HG02943 (cell line): Measurements from ENCODE around the gene MECP2.
"Not testable (repeated sequence)": the region's sequence is repeated elsewhere in the genome, so short reads cannot be mapped to it uniquely, and the experiment has no call there.

Experiments
- ATAC-seq: cut with Tn5 transposase; IDR thresholded peaks from one replicate; pipeline ENCODE4 v1.9.1; 2021; ENCODE audit warnings: mild to moderate bottlenecking, low read depth, moderate library complexity; ENCODE audit not compliant: unreplicated experiment

MECP2 gene

DNA sequence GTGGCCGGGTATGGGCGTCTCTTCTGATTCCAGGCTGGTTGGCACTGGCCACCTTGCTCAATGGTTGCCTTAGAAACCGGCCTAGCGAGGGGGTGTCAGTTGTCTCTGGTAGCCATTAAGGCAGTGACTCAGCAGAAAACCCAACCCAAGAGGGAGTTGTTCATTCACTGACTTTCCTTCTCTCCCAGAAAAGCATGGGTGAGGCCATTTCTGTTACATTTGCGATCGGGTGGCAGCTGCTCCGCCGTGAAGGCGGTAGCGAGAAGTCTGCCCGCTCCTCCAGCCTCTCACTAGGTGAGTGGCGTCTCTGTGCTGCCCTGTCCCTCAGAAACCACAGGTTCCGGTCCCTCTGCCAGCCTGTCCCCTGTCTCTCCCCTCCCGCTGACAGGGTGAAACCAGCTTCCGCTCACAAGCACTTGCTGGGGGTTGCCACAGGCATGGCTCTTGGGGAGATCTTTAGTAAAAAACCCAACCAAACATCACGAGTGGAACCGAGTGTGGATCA lies 95.2 kb downstream of the MECP2 start:
- peak; percentile 60 for ATAC-seq

DNA sequence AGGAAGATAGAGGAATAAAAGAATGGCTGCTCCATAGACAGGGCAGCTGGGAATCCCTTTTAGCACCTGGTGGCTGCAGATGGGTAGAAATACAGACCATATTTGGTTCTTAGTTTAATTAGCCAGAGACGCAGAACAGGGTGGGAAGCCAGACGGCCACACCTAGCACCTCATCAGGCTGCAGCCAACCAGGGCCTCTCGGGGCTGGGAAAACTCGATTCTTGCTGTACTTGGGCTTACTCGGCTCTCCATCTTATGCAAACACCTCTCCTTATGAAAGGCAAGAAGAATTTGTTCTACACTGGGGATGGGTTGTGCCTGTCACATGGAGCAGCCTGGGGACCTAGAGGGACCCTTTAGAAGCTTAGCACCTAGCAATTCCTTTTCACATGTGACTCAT lies 97.5 kb downstream of the MECP2 start:
- ATAC-seq, result no peak

DNA sequence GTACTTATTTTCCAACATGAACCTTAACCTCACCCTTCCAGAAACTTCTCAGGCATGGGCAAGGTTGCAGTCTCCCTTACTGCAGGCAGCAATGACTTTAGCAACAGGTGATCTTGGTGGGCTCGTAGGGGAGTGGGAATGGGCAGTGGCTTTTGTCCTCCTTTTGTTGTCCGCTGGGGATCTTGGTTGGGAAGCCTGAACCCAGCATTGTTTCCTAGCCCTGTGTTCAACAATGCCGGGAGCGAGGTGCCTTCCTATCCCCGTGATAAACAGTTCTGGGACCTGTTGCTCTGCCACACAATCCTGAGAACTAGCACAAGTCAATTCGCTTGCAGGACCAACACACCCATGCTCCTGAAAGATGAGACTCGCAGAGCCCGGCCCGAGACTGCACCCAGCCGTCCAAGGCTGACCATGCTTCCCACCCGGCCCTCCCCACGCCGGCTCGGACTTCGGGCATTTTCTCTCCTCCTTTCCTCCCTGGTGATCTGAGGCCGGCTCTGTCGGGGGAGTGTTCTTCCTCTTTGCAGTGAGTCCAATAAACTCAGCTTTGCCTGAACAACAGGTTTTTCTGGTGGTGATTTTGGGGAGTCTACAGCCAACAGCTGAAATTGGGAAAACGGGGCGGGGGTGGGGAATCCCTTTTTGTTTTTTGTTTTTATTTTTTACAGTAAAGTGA lies 98.0 kb downstream of the MECP2 start:
- no peak for ATAC-seq

DNA sequence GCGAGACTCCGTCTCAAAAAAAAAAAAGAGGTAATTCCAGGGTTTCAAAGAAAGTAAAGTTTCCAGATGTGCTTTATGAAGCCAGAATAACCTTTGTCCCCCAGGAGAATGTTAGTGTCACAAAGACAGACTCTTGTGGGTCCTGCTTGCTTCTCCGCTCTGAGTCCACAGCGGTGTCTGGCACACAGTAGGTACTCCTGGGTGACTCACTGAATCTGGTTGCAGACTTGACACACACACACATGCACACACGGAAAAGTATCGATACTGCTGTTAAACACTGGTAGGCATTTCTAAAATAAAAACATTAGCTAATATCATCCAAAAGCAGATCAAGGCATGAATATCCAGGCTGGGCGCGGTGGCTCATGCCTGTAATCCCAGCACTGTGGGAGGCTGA lies 102.0 kb downstream of the MECP2 start:
- no peak for ATAC-seq

DNA sequence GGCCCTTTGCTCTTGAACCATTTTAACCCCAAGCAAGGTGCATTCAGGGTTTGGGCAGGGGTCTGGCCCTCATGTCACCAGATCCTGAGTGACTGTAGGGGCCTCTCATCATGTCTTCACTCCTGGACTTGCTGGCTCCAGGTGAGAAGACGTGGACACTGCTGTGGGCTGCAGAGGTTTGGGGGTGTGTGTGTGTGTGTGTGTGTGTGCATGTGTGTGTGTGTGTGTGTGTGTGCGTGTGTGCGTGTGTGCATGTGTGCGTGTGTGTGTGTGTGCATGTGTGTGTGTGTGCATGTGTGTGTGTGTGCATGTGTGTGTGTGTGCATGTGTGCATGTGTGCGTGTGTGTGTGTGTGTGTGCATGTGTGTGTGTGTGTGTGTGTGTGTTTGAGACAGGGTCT lies 103.1 kb downstream of the MECP2 start:
- not testable (repeated sequence) for ATAC-seq

DNA sequence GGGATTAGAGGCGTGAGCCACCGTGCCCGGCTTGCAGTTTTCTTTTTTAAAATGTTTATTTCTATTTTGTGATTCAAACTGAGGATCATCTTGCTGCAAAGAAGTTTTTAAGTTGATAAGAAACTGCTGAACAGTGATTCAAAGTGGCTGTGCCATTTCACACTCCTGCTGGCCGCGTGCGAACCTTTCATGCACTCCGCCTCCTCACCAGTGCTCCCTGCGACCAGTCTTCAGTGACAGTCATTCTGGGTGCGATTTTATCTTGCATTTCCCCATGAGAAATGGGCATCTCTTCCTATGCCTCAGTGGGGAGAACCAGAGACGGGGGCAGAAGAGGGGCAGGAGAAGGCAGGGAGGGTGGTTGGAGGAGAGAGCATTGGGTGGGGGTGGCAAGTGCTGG lies 103.5 kb downstream of the MECP2 start:
- ATAC-seq, result no peak

DNA sequence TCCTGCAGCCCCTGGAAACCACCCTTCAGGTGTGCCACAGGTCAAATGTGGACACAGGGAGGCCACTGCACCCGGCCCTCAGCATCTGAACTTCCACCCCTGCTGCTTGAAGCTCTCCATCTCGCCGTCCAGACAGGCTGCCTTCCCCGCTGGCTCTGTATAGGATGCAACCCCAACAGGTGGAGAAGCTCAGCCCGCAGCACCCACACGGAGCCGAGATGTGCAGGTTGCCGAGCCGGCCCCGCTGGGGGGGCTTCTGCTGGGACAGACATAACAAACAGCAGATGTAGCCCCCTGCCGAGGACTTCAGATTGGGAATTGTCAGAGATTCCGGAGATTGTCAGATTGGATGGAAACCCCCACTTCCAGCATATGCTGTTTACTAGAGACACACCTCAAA lies 104.4 kb downstream of the MECP2 start:
- ATAC-seq, result no peak

DNA sequence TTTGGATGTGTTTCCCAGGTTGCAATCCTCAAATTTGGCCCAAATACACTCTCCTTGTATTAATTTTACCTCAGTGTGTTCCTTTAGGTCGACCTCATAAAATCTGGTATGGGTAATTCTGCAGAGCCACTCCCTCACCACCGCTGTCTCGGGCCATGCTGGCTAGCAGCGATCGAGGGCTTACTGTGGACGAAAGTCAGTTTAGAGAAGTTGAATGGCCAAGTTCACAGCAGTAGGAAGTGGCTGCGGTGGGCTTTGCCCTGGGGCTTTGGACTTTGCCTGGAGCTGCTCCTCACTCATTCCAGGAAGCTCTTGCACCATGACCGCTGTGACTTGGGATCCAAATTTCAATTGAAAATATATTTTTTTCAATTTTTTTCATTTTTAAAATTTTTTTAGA lies 105.3 kb downstream of the MECP2 start:
- no peak for ATAC-seq

DNA sequence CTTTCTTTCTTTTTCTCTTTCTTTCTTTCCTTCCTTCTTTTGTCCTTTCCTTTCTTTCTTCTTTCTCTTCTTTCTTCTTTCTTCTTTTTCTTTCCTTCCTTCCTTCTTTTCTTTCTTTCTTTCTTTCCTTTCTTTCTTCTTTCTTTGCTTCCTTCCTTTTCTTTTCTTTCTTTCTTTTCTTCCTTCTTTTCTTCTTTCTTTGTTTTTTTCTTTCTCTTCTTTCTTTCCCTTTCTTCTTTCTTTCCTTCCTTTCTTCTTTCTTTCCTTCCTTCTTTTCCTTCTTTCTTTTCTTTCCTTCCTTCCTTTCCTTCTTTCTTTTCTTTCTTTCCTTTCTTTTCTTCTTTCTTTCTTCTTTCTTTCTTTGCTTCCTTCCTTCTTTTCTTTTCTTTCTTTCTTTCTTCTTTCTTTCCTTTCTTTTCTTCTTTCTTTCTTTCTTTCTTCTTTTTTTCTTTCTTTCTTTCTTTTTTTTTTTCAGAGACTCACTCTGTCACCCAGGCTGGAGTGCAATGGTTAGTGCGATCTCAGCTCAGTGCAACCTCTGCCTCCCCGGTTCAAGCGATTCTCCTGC lies 106.4 kb downstream of the MECP2 start:
- no peak for ATAC-seq

DNA sequence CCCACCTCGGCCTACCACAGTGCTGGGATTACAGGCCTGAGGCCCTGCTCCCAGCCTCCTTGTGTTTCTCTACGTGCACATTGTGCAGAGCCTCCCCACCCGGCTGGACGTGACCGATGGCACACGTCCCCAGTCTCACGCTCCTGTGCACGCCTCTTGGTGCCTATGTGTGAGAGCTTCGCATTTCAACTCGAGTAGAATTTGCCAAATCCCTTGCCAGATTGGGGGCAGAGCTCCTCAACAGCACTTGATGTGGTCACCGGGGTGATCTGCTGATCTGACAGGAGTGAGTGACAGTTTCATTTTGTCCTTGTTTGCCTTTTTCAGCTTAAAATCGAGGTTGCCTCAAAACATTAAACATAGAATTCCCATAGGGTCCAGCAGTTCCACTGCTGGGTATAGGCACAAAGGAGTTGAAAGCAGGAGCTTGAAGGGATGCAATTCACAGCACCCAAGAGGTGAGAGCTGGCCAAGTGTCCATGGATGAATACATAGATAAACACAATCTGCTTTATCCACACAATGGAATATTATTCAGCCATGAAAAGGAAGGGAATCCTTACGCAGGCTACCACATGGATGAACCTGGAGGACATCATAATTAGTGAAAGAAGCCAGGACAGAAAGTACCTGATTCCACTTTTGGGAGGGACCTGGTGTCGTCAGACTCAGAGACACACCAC lies 107.4 kb downstream of the MECP2 start:
- ATAC-seq, result no peak

DNA sequence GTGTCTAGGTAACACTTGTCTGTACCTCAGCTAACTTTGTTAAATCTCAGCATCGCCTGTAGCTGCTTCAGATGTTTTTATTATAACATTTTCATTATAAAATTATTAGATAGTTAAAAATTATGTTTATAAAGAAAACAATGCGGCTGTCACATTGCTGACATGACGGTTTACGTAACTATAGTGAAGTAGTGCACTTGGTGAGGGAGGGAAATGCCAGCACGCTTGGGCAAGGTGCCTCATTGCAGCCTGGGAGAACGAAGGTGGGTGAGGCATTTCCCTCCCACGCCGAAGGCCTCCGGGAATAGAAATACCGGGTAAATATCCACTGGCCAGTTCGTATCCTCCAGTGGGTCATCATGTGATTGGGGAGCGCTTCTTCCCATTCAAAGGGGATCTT lies 109.0 kb downstream of the MECP2 start:
- ATAC-seq, result no peak

DNA sequence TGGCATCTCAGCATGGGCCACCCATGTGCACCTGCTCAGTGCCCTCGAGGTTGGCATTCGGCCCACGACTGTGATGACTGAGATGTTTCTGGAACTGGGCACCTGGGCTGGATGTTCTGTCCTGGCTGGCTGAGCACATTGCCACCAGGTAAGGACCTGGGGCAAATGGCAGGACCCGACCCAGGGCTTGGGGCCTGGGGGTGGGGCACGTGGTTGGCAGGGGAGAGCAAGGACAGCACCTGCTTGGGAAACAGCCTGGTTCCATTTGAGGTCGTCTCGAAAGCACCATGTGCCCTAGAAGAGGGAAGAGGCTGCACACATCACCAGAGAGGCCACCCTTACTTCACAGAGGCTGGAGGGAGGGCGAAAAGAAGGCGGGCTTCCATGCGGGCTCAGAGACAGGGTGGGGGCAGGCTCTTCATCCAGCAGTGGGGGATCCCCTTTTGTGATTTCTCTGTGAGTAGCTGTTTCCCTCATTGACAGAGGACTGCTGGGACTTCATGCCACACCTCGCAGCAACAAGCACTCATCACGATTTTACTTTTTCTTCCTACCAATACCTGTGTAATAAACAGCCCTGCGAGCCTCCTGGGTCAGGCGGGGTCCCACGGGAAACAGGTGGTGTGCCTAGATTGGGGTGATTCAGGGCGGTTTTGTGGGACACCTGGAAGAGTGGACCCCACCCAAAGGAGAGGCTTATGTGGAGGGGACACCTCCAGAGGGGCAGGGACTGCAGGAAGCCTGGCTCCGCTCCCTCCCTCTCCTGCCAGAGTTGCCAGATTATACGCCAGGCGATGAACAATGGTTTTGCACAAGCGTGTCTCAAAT lies 113.0 kb downstream of the MECP2 start:
- ATAC-seq, result no peak

DNA sequence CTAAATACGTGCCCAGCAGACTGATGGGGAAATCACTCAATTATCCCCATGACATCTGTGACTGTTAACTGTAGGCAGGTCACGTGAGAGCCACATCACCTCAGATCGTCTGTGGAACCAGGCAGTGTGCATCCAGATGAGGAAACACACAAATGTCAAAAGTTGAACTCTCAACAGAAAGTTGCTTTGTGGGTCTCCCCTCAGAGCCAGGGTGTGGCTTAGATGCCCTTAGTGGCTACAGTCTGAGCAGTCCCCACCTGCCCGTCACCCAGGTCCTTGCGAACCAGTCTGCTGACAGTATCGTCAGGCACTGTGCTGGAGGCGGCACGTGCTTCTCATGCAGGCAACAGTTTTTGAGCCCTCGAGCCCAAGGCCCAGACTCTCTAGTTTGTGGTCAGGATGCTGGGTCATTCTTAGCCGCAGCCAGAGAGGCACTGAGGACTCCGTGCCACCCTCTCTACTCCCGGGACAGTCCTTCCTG lies 114.2 kb downstream of the MECP2 start:
- ATAC-seq, result no peak

DNA sequence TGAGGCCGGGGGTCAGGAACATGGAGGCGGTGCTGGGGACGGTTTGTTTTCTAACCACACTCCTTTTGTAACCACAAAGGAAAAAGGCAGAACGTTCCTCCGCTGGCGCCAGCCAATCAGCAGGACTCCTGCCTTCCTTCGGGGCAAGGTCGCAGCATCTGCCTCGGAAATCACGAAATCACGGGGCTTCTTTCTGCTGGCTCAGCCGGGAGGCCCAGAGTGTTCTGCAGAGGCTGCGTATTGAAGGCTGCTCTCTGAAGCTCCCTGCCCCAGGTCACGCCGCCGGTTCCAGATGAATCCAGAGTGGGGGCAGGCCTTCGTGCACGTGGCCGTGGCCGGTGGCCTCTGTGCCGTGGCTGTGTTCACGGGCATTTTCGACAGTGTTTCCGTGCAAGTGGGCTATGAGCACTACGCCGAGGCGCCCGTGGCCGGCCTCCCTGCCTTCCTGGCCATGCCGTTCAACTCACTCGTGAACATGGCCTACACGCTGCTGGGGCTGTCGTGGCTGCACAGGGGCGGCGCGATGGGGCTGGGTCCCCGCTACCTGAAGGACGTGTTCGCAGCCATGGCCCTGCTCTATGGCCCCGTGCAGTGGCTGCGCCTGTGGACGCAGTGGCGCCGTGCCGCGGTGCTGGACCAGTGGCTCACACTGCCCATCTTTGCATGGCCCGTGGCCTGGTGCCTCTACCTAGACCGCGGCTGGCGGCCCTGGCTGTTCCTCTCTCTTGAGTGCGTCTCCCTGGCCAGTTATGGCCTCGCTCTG lies 115.6 kb downstream of the MECP2 start:
- no peak for ATAC-seq

DNA sequence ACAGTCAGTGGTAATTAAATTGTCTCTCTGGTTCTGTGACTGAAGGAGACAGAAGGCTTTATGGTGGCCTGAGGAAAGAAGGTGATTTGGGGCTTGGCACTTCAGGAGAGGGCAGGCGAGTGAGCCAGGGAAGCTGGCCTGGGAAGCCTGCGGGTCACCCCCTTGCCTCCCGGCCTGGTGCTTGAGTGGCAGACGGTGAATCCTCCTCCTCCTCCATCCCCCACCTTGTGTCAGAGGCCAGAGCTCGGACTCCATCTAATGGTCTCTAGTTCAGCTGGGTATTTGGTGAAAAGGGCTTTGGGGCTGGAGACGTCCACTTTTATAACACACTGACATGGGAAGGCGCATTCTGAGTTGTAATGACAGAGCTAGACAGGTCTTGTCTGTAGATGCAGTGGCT lies 116.3 kb downstream of the MECP2 start:
- no peak for ATAC-seq

DNA sequence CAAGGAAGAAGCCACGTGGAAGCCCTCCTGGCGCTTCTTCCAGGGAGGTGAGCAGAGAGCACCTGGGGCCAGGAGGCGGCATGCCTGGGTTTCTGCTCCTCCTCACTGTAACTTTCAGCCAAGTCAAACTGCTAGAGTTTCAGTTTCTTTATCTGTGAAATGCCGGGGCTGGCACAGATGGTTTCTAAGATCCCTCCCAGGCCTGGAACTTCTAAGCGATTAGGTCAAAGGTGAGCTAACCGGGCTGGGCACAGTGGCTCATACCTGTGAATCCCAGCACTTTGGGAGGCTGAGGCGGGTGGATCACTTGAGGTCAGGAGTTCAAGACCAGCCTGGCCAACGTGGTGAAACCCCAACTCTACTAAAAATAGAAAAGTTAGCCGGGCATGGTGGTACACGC lies 117.1 kb downstream of the MECP2 start:
- ATAC-seq, result not testable (repeated sequence)

DNA sequence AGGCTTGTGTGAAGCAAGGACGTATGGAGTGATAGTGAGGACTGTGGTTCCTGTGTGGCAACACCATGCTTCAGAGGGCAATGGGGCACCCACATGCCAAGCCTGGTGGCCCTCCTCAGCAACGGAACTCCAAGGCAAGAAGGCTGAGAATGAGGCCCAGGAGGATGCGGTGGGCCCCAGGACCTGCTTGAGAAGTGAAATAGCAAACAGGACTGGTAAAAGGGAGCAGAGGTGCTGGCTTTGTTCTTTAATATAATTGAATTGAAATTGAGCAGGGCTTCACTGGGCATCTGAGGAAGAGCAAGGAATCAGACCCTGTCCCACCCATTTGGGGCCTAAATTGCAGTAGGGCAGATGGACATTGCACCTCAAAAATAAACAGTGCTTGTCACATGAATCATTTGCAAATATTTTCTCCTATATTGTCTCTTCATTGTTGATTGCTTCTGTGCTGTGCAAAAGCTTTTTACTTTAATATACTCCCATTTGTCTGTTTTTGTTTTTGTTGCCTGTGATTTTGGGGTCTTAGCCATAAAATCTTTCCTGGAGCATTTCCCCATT lies 122.7 kb downstream of the MECP2 start:
- no peak for ATAC-seq

DNA sequence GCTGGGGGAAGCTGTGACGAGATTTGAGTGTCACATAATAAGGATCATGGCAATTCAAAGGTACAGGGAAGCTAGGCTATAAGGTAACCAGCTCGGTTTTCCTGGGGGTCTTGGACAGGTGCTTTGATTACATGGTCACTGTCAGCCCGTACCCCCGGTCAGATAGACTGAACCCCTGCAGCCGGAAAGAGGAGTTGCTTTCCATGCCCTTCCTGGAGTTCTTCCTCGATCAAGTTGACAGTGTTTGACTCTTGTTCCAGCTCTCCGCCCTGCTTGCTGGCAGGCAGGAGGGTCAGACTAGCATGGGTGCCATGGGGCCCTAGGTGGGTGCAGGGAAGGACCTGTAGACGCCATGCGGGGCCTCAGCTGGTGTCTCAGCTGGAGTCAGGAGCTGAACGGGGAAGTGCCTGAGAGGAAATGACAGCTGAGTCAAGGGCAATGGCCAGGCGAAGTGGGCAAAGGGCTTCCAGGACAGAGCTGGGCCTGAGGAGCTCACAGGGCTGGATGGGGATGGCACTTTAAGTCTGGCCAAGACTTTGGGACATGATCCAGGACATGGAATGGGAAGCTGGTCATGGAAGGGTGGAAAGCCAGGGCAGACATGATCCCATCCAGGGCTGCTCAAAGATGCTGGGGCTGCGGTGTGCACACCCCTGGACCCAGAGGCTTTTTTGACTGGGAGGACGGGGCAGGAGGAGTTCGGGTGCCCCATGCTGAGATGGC lies 123.4 kb downstream of the MECP2 start:
- no peak for ATAC-seq
